Astrocyte (in vitro differentiated cells and primary cell): Measurements from ENCODE around the gene ZNF771.

ENCODE experiments used
- CTCF ChIP-seq: IDR thresholded peaks from 2 replicates; pipeline ENCODE4 v1.5.1; 2011; ENCODE audit warnings: low read depth, mild to moderate bottlenecking, inconsistent platforms, low read length, moderate library complexity; ENCODE audit not compliant: insufficient read depth
- EZH2 ChIP-seq: IDR thresholded peaks from 2 replicates; pipeline ENCODE4 v1.6.1; 2012; ENCODE audit warnings: mild to moderate bottlenecking, low read length, inconsistent platforms; ENCODE audit not compliant: insufficient read depth

GRCh38 chr16:30464078-30464477 is 56.7 kb downstream of the ZNF771 start:
- TF ChIP-seq CTCF (no peak), EZH2 (no peak)
